C4-2B (cell line): ENCODE data around the gene PPP6R3.

Experiments
- CTCF ChIP-seq: fragments of 450-650 bp; conservative IDR thresholded peaks from 2 replicates; pipeline ENCODE4 v1.5.1; 2017; ENCODE audit warnings: mild to moderate bottlenecking
- ZFX ChIP-seq: fragments of 450-650 bp; IDR thresholded peaks from 2 replicates; pipeline ENCODE4 v1.6.1; 2017

- TF ChIP-seq CTCF, result no peak
- no peak for TF ChIP-seq ZFX
These were observed 30.2 kb upstream of the PPP6R3 start for GRCh38 chr11:68430384-68430783.
